ENCODE data around the gene LRFN2. TPM values are rescaled to one million over a fixed set of nuclear protein-coding genes. Genes with fewer than 3 reads are reported as not detected.

The LRFN2 gene
- total and polyA plus RNA-seq, 11 donors = not detected

DNA sequence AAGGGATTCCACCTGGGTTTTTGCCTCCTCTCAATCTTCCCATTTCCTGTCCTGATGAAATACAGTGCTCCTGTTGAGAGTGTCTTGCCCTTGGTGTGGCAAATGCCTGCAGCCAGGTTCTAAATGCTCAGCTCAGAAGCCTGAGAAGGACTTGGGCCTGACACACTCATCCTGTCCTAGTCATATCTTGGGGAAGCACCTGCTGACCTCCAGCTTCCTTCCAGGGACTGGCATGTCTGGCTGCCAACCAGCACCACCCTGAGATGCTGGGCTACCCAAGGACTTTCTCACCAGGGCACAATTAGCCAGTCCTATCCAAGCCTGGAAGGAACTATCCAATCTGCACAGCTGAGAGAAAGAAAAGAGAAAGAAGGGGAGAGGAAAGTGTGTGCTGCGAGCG lies 43.4 kb downstream of the LRFN2 start:
- intact Hi-C loops (cut with DNase I) = no loop called here
- Histone ChIP-seq H3K27ac (no peak overlapping the region), H3K27me3 (peaks cover 0 to 11% (median 0%) of the 10 kb centered on the region in 9 donors), H3K9me3 (no peaks in the 10 kb centered on the region), H3K36me3 (no peaks in the 10 kb centered on the region), H3K4me1 (no peaks in the 10 kb centered on the region), H3K4me3 (no peak overlapping the region)
- TF ChIP-seq, protein P1, sequence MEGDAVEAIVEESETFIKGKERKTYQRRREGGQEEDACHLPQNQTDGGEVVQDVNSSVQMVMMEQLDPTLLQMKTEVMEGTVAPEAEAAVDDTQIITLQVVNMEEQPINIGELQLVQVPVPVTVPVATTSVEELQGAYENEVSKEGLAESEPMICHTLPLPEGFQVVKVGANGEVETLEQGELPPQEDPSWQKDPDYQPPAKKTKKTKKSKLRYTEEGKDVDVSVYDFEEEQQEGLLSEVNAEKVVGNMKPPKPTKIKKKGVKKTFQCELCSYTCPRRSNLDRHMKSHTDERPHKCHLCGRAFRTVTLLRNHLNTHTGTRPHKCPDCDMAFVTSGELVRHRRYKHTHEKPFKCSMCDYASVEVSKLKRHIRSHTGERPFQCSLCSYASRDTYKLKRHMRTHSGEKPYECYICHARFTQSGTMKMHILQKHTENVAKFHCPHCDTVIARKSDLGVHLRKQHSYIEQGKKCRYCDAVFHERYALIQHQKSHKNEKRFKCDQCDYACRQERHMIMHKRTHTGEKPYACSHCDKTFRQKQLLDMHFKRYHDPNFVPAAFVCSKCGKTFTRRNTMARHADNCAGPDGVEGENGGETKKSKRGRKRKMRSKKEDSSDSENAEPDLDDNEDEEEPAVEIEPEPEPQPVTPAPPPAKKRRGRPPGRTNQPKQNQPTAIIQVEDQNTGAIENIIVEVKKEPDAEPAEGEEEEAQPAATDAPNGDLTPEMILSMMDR (IDR thresholded peaks at IDR 0.05) = no peak
- no peak for TF ChIP-seq POLR2A (IDR thresholded peaks at IDR 0.05)
- no peak for DNase-seq
- no peak for ATAC-seq
- WGBS, 4 donors = 73 to 93% (median 88%) methylated on average over 2 of the region's 2 CpGs

DNA sequence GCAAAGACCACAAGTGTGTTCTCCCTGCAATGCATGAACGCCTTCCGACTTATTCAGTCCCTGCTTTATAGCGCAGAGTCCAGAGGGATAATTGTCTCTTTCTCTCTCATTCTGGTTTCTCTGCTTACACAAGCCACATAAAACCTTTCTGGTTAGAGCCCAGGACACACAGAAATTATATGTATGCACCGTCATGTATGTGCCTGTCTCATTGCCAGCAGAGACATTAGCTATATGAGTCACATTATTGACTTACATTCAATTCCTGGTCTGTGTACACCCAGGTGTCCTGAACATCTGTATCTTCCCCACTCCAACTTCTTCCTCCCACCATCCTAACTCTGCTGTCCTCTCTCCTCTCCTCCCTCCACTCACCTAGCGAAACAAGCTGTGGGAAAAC lies 44.0 kb downstream of the LRFN2 start:
- Histone ChIP-seq H3K27ac (no peak overlapping the region), H3K27me3 (peaks cover 0 to 11% (median 0%) of the 10 kb centered on the region in 9 donors), H3K36me3 (no peaks in the 10 kb centered on the region), H3K9me3 (no peaks in the 10 kb centered on the region), H3K4me3 (no peak overlapping the region), H3K4me1 (no peaks in the 10 kb centered on the region)
- WGBS, 4 donors = 68 to 89% (median 73%) methylated on average over 5 of the region's 5 CpGs
- TF ChIP-seq, protein P1 (IDR thresholded peaks at IDR 0.05) = no peak
- TF ChIP-seq POLR2A (IDR thresholded peaks at IDR 0.05) = no peak
- ATAC-seq (no peak), DNase-seq (no peak)
- intact Hi-C loops (cut with DNase I) = no loop called here

DNA sequence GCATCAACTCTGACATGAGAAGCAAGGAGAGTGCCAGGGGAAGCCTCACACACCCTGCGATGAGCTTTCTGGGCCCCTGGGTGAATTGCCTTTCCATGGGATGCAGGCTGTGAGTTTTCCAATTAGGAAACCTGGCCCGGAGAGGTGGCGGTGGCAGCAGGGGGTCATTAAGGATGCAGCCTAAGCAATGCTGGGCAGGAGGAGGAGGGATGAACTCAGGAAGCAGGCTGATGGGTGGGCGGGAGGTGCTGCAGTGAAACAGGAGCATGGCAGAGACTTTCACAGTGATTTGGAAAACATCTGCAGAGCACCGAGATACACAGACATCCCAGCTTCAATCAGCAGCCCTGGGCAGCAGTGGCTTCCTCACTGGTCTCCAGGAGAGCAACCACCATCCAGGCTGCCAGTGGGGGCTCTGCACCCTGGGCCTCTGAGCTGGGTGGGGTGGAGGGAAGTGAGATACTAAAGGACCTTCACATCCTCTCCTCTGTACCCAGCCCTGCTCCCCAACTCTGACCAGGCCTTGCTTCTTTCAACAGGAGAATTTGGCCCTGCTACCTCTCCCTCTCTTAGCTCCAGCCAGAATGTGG lies 44.9 kb downstream of the LRFN2 start:
- intact Hi-C loops (cut with DNase I) = no loop called here
- H3K27ac ChIP-seq = no peak overlapping the region
- H3K4me3 ChIP-seq = no peak overlapping the region
- no peaks in the 10 kb centered on the region for H3K4me1 ChIP-seq
- no peak for TF ChIP-seq POLR2A (IDR thresholded peaks at IDR 0.05)
- TF ChIP-seq, protein P1 (IDR thresholded peaks at IDR 0.05) = no peak
- no peaks in the 10 kb centered on the region for H3K36me3 ChIP-seq
- peaks cover 0 to 17% (median 0%) of the 10 kb centered on the region in 9 donors for H3K27me3 ChIP-seq
- no peaks in the 10 kb centered on the region for H3K9me3 ChIP-seq
- no peak for DNase-seq
- WGBS, 4 donors = 50 to 64% (median 54%) methylated on average over 5 of the region's 5 CpGs
- ATAC-seq = no peak

DNA sequence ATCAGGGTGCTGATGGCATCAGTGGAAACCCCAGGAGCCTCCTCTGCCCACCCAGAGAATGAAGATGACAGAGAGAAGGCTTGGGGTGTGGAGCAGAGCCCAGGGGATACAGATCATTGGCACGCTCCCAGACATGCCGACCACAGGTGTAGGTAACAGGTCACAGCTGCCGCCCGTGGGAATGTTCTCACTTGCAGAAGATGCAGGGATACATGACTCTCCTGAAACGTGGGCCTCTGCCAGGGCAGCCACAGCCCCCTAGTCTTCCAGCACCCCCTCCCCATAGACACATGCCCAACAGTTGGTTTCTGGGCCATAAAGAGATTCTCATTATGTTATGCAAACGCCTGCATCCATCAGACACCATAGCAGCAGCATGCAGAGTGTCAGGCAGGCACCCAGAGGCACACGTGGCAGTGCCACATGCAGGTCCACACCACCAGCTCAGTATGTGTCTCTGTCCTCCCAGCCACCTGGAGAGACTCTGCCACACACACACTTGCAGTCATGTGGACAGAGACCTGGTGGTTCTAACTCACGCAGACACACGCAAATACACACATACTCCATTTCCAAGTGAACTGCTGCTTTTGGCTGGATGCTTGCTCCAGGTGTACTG lies 45.5 kb downstream of the LRFN2 start:
- TF ChIP-seq, protein P1 (IDR thresholded peaks at IDR 0.05) = no peak
- TF ChIP-seq POLR2A (IDR thresholded peaks at IDR 0.05) = no peak
- DNase-seq = no peak
- Histone ChIP-seq H3K9me3 (no peaks in the 10 kb centered on the region), H3K27ac (no peak overlapping the region), H3K36me3 (no peaks in the 10 kb centered on the region), H3K4me3 (no peak overlapping the region), H3K27me3 (peaks cover 0 to 19% (median 0%) of the 10 kb centered on the region in 9 donors), H3K4me1 (no peaks in the 10 kb centered on the region)
- ATAC-seq = no peak
- 62 to 70% (median 67%) methylated on average over 8 to 9 of the region's 9 CpGs for WGBS, 4 donors
- intact Hi-C loops (cut with DNase I) = no loop called here
